ENCODE measurements around the gene SP5.

SP5 gene

GRCh38 chr2:170737406-170737805, 22.3 kb downstream of the SP5 start:
- no peak for TF ChIP-seq FOXP2 (optimal IDR thresholded peaks at IDR 0.05; ENCODE audit: borderline replicate concordance, extremely low read depth, extremely low read length, insufficient read depth)
- TF ChIP-seq SIN3A (IDR thresholded peaks at IDR 0.05; ENCODE audit: borderline replicate concordance, insufficient read depth, low read length) = no peak
- TF ChIP-seq POLR2AphosphoS5 (IDR thresholded peaks at IDR 0.05; ENCODE audit: low read depth, low read length) = no peak
- TF ChIP-seq TAF1 (IDR thresholded peaks at IDR 0.05; ENCODE audit: borderline replicate concordance, insufficient read depth, low read length) = no peak
- no peak for TF ChIP-seq REST (IDR thresholded peaks at IDR 0.05; ENCODE audit: insufficient read depth in 1 of 2, low read depth in 2 of 2, low read length in 2 of 2)

GRCh38 chr2:170737821-170738220, 22.7 kb downstream of the SP5 start:
- TF ChIP-seq FOXP2 (optimal IDR thresholded peaks at IDR 0.05; ENCODE audit: borderline replicate concordance, extremely low read depth, extremely low read length, insufficient read depth) = no peak
- no peak for TF ChIP-seq SIN3A (IDR thresholded peaks at IDR 0.05; ENCODE audit: borderline replicate concordance, insufficient read depth, low read length)
- TF ChIP-seq REST (IDR thresholded peaks at IDR 0.05; ENCODE audit: insufficient read depth in 1 of 2, low read depth in 2 of 2, low read length in 2 of 2) = no peak
- TF ChIP-seq POLR2AphosphoS5 (IDR thresholded peaks at IDR 0.05; ENCODE audit: low read depth, low read length) = no peak
- TF ChIP-seq TAF1 (IDR thresholded peaks at IDR 0.05; ENCODE audit: borderline replicate concordance, insufficient read depth, low read length) = no peak

- TF ChIP-seq FOXP2 (optimal IDR thresholded peaks at IDR 0.05; ENCODE audit: borderline replicate concordance, extremely low read depth, extremely low read length, insufficient read depth) = no peak
- TF ChIP-seq REST (IDR thresholded peaks at IDR 0.05; ENCODE audit: insufficient read depth in 1 of 2, low read depth in 2 of 2, low read length in 2 of 2) = no peak
- TF ChIP-seq POLR2AphosphoS5 (IDR thresholded peaks at IDR 0.05; ENCODE audit: low read depth, low read length) = no peak
- no peak for TF ChIP-seq TAF1 (IDR thresholded peaks at IDR 0.05; ENCODE audit: borderline replicate concordance, insufficient read depth, low read length)
Observed at GRCh38 chr2:170739048-170739447, 23.9 kb downstream of the SP5 start.

- TF ChIP-seq REST (IDR thresholded peaks at IDR 0.05; ENCODE audit: insufficient read depth in 1 of 2, low read depth in 2 of 2, low read length in 2 of 2) (no peak), TAF1 (IDR thresholded peaks at IDR 0.05; ENCODE audit: borderline replicate concordance, insufficient read depth, low read length) (no peak), FOXP2 (optimal IDR thresholded peaks at IDR 0.05; ENCODE audit: borderline replicate concordance, extremely low read depth, extremely low read length, insufficient read depth) (no peak), POLR2AphosphoS5 (IDR thresholded peaks at IDR 0.05; ENCODE audit: low read depth, low read length) (no peak), SIN3A (IDR thresholded peaks at IDR 0.05; ENCODE audit: borderline replicate concordance, insufficient read depth, low read length) (no peak)
Observed at GRCh38 chr2:170739507-170740046, 24.4 kb downstream of the SP5 start.

GRCh38 chr2:170740660-170741059, 25.5 kb downstream of the SP5 start:
- no peak for TF ChIP-seq SIN3A (IDR thresholded peaks at IDR 0.05; ENCODE audit: borderline replicate concordance, insufficient read depth, low read length)

Measured in PFSK-1 (cell line).